Nephron (organoid): Measurements from ENCODE around the gene MAML3.

Experiments
- H3K27ac Mint-ChIP-seq, 3 experiments: 2 replicates each; pipeline ENCODE4 v1.8.0; 2020; ENCODE audit warnings: mixed read lengths in 3 of 3, mild to moderate bottlenecking in 2 of 3, moderate library complexity in 1 of 3
- H3K27me3 Mint-ChIP-seq: 2 replicates; pipeline ENCODE4 v1.8.0; 2021; ENCODE audit warnings: low read depth, mild to moderate bottlenecking, moderate library complexity, mixed read lengths
- H3K36me3 Mint-ChIP-seq: 2 replicates; pipeline ENCODE4 v1.8.0; 2020; ENCODE audit warnings: low read depth, mixed read lengths
- H3K4me1 Mint-ChIP-seq: 2 replicates; pipeline ENCODE4 v1.8.0; 2020; ENCODE audit warnings: mixed read lengths
- H3K4me3 Mint-ChIP-seq, 3 experiments: 2 replicates each; pipeline ENCODE4 v1.8.0; 2020; ENCODE audit warnings: mild to moderate bottlenecking in 3 of 3, mixed read lengths in 3 of 3, moderate library complexity in 2 of 3
- H3K9me3 Mint-ChIP-seq: 2 replicates; pipeline ENCODE4 v1.8.0; 2020; ENCODE audit warnings: mixed read lengths
- CTCF ChIP-seq, 3 experiments: fragments of 200-600 bp; sonication (generic); IDR thresholded peaks; one replicate each; pipeline ENCODE4 v1.5.0; 2021; ENCODE audit warnings: antibody characterized with exemption in 3 of 3; ENCODE audit not compliant: unreplicated experiment in 3 of 3

The MAML3 gene

GRCh38 chr4:140174543-140174942, 20.6 kb upstream of the MAML3 start:
- Mint-ChIP-seq H3K4me3 (no peak overlapping the region), H3K4me1 (no peaks in the 10 kb centered on the region), H3K27ac (no peak overlapping the region), H3K36me3 (no peaks in the 10 kb centered on the region), H3K27me3 (no peaks in the 10 kb centered on the region), H3K9me3 (no peaks in the 10 kb centered on the region)
- no peak for TF ChIP-seq CTCF (IDR thresholded peaks at IDR 0.05; ENCODE audit: unreplicated experiment in 3 of 3)

GRCh38 chr4:140172960-140173359, 19.0 kb upstream of the MAML3 start:
- Mint-ChIP-seq H3K36me3 (no peaks in the 10 kb centered on the region), H3K9me3 (no peaks in the 10 kb centered on the region), H3K4me3 (no peak overlapping the region)

GRCh38 chr4:140170299-140170698, 16.3 kb upstream of the MAML3 start:
- H3K9me3 Mint-ChIP-seq, result no peaks in the 10 kb centered on the region
- no peaks in the 10 kb centered on the region for H3K27me3 Mint-ChIP-seq
- TF ChIP-seq CTCF (IDR thresholded peaks at IDR 0.05; ENCODE audit: unreplicated experiment in 3 of 3), result no peak
- no peaks in the 10 kb centered on the region for H3K36me3 Mint-ChIP-seq
- H3K4me3 Mint-ChIP-seq, result no peak overlapping the region
- H3K27ac Mint-ChIP-seq, result no peak overlapping the region
- no peaks in the 10 kb centered on the region for H3K4me1 Mint-ChIP-seq

More at GRCh38 chr4:140172960-140173359, 19.0 kb upstream of the MAML3 start:
- Mint-ChIP-seq H3K4me1 (no peaks in the 10 kb centered on the region), H3K27me3 (no peaks in the 10 kb centered on the region), H3K27ac (no peak overlapping the region)
- TF ChIP-seq CTCF (IDR thresholded peaks at IDR 0.05; ENCODE audit: unreplicated experiment in 3 of 3), result no peak

GRCh38 chr4:140168936-140169335, 15.0 kb upstream of the MAML3 start:
- H3K27me3 Mint-ChIP-seq, result no peaks in the 10 kb centered on the region
- H3K9me3 Mint-ChIP-seq, result no peaks in the 10 kb centered on the region
- TF ChIP-seq CTCF (IDR thresholded peaks at IDR 0.05; ENCODE audit: unreplicated experiment in 3 of 3), result no peak
- H3K36me3 Mint-ChIP-seq, result no peaks in the 10 kb centered on the region
- no peaks in the 10 kb centered on the region for H3K4me1 Mint-ChIP-seq
- H3K27ac Mint-ChIP-seq, result no peak overlapping the region
- H3K4me3 Mint-ChIP-seq, result no peak overlapping the region

GRCh38 chr4:140168474-140168873, 14.5 kb upstream of the MAML3 start:
- no peak for TF ChIP-seq CTCF (IDR thresholded peaks at IDR 0.05; ENCODE audit: unreplicated experiment in 3 of 3)
- Mint-ChIP-seq H3K36me3 (no peaks in the 10 kb centered on the region), H3K27ac (no peak overlapping the region), H3K9me3 (no peaks in the 10 kb centered on the region), H3K4me1 (peaks cover 3% of the 10 kb centered on the region), H3K27me3 (no peaks in the 10 kb centered on the region), H3K4me3 (no peak overlapping the region)

GRCh38 chr4:140163029-140163810, 9.2 kb upstream of the MAML3 start:
- Mint-ChIP-seq H3K27me3 (no peaks in the 10 kb centered on the region), H3K4me3 (peak overlapping the region in 1 of 3 experiments; percentile 13), H3K9me3 (peaks cover 7% of the 10 kb centered on the region), H3K27ac (peak overlapping the region; percentile 79 to 95 (median 91)), H3K4me1 (peaks cover 22% of the 10 kb centered on the region), H3K36me3 (no peaks in the 10 kb centered on the region)
- no peak for TF ChIP-seq CTCF (IDR thresholded peaks at IDR 0.05; ENCODE audit: unreplicated experiment in 3 of 3)
